Measurements from ENCODE around the gene TENM4.
"Not testable (repeated sequence)": the region's sequence is repeated elsewhere in the genome, so short reads cannot be mapped to it uniquely, and the experiment has no call there.

TENM4 gene

DNA sequence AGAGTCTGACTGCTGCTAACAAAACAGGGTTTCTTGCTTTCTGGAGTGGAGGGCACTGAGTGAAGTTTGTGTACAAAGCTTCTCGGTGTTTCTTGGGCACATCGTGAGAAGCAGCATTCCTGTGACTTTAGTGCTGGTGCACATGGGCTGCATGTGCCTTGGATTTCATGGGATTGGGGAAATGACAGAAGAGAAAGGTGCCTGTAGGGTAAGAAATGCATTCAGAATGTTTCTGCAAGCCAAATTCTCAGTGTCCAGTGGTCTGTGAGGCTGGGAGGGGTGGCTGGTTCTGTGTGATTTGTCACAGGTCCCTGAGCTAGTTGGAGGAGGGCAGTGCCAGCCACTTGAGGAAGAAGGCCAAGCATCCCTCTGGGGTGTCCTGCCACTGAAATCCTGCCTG is 462.0 kb downstream of the TENM4 start:
- peaks cover 5% of the 10 kb centered on the region for H3K27me3 ChIP-seq (ENCODE audit: insufficient read depth, low read length, poor library complexity)
- DNase-seq (no peak), ATAC-seq (ENCODE audit: insufficient read depth, low read depth) (no peak)
- H3K79me2 ChIP-seq (ENCODE audit: insufficient read depth, low read length): no peaks in the 10 kb centered on the region
- H3K4me2 ChIP-seq (ENCODE audit: insufficient read depth, low read length): no peak overlapping the region
- no peak overlapping the region for H3K4me3 ChIP-seq (ENCODE audit: low read depth in 1 of 2, low read length in 2 of 2)
- H4K20me1 ChIP-seq (ENCODE audit: insufficient read depth, low read length): no peaks in the 10 kb centered on the region
- TF ChIP-seq, protein P1, sequence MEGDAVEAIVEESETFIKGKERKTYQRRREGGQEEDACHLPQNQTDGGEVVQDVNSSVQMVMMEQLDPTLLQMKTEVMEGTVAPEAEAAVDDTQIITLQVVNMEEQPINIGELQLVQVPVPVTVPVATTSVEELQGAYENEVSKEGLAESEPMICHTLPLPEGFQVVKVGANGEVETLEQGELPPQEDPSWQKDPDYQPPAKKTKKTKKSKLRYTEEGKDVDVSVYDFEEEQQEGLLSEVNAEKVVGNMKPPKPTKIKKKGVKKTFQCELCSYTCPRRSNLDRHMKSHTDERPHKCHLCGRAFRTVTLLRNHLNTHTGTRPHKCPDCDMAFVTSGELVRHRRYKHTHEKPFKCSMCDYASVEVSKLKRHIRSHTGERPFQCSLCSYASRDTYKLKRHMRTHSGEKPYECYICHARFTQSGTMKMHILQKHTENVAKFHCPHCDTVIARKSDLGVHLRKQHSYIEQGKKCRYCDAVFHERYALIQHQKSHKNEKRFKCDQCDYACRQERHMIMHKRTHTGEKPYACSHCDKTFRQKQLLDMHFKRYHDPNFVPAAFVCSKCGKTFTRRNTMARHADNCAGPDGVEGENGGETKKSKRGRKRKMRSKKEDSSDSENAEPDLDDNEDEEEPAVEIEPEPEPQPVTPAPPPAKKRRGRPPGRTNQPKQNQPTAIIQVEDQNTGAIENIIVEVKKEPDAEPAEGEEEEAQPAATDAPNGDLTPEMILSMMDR (IDR thresholded peaks at IDR 0.05; ENCODE audit: borderline replicate concordance, extremely low read depth, low read length, poor library complexity, severe bottlenecking): no peak
- TF ChIP-seq EZH2 (IDR thresholded peaks at IDR 0.05; ENCODE audit: borderline replicate concordance, low read depth, low read length, severe bottlenecking): no peak
- H3K4me1 ChIP-seq (ENCODE audit: insufficient read depth, low read length): no peaks in the 10 kb centered on the region
- H3K9ac ChIP-seq (ENCODE audit: low read depth, low read length): no peak overlapping the region
- no peak overlapping the region for H2AFZ ChIP-seq (ENCODE audit: low read depth, low read length)
- H3K9me3 ChIP-seq (ENCODE audit: insufficient read depth, low read length, severe bottlenecking): no peaks in the 10 kb centered on the region
- no peaks in the 10 kb centered on the region for H3K36me3 ChIP-seq (ENCODE audit: insufficient read depth, low read length)
- H3K27ac ChIP-seq (ENCODE audit: low read length): no peak overlapping the region

DNA sequence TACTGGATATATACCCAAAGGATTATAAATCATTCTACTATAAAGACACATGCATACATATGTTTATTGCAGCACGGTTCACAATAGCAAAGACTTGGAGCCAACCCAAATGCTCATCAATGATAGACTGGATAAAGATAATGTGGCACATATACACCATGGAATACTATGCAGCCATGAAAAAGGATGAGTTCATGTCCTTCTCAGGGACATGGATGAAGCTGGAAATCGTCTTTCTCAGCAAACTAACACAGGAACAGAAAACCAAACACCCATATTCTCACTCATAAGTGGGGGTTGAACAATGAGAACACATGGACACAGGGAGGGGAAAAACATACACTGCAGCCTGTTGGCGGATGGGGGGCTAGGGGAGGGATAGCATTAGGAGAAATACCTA is 463.0 kb downstream of the TENM4 start:
- ATAC-seq (ENCODE audit: insufficient read depth, low read depth); H3K9me3 ChIP-seq (ENCODE audit: insufficient read depth, low read length, severe bottlenecking); H2AFZ ChIP-seq (ENCODE audit: low read depth, low read length); H3K4me3 ChIP-seq (ENCODE audit: low read depth in 1 of 2, low read length in 2 of 2); H3K4me1 ChIP-seq (ENCODE audit: insufficient read depth, low read length); H3K9ac ChIP-seq (ENCODE audit: low read depth, low read length); H3K36me3 ChIP-seq (ENCODE audit: insufficient read depth, low read length); H3K79me2 ChIP-seq (ENCODE audit: insufficient read depth, low read length); H4K20me1 ChIP-seq (ENCODE audit: insufficient read depth, low read length); H3K4me2 ChIP-seq (ENCODE audit: insufficient read depth, low read length); H3K27ac ChIP-seq (ENCODE audit: low read length); DNase-seq; H3K27me3 ChIP-seq (ENCODE audit: insufficient read depth, low read length, poor library complexity): not testable (repeated sequence)

DNA sequence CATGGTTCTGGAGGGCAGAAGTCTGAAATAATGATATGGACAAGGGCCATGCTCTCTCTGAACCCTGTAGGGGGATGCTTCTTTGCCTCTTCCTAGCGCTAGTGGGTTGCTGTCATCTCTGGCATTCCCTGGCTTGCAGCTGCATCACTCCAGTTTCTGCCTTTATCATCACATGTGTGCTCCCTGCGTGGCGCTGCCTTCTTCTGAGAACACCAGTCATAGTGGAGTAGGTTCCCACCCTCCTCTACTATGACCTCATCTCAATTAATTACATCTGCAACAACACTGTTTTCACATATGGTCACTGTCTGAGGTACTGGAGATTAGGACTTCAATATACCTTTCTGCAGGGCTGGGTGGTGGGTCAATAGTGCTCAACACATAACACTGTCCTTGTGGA is 463.8 kb downstream of the TENM4 start:
- Histone ChIP-seq H3K9ac (ENCODE audit: low read depth, low read length) (no peak overlapping the region), H3K79me2 (ENCODE audit: insufficient read depth, low read length) (no peaks in the 10 kb centered on the region), H3K4me1 (ENCODE audit: insufficient read depth, low read length) (no peaks in the 10 kb centered on the region), H3K4me3 (ENCODE audit: low read depth in 1 of 2, low read length in 2 of 2) (no peak overlapping the region), H2AFZ (ENCODE audit: low read depth, low read length) (no peak overlapping the region), H3K27me3 (ENCODE audit: insufficient read depth, low read length, poor library complexity) (peaks cover 5% of the 10 kb centered on the region), H3K27ac (ENCODE audit: low read length) (no peak overlapping the region), H4K20me1 (ENCODE audit: insufficient read depth, low read length) (no peaks in the 10 kb centered on the region), H3K36me3 (ENCODE audit: insufficient read depth, low read length) (no peaks in the 10 kb centered on the region), H3K9me3 (ENCODE audit: insufficient read depth, low read length, severe bottlenecking) (no peaks in the 10 kb centered on the region), H3K4me2 (ENCODE audit: insufficient read depth, low read length) (no peak overlapping the region)
- TF ChIP-seq, protein P1 (IDR thresholded peaks at IDR 0.05; ENCODE audit: borderline replicate concordance, extremely low read depth, low read length, poor library complexity, severe bottlenecking): no peak
- TF ChIP-seq EZH2 (IDR thresholded peaks at IDR 0.05; ENCODE audit: borderline replicate concordance, low read depth, low read length, severe bottlenecking): no peak
- DNase-seq (no peak), ATAC-seq (ENCODE audit: insufficient read depth, low read depth) (no peak)

DNA sequence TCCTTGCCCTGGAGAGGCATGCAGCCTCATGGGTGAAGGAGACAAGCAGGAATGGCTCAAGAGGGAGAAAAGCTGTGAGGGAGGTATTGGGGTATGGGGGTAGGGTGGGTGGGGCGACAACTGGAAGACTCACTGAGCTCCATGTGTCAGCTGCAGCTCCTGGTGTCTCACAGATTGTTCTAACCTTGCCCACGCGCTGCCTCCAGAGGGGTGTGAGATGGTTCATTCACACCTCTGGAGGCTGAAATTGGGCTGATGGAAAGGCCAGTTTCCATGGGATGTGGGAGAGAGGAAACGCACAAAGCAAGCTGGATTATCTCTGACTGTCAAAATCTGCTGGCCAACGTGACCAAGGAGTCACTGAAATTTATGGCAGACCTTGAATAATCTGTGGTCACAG is 465.7 kb downstream of the TENM4 start:
- no peak for ATAC-seq (ENCODE audit: insufficient read depth, low read depth)

More for the DNA sequence above, 465.7 kb downstream of the TENM4 start:
- H3K4me3 ChIP-seq (ENCODE audit: low read depth in 1 of 2, low read length in 2 of 2): no peak overlapping the region
- TF ChIP-seq, protein P1 (IDR thresholded peaks at IDR 0.05; ENCODE audit: borderline replicate concordance, extremely low read depth, low read length, poor library complexity, severe bottlenecking): no peak
- no peak for TF ChIP-seq EZH2 (IDR thresholded peaks at IDR 0.05; ENCODE audit: borderline replicate concordance, low read depth, low read length, severe bottlenecking)
- H3K27ac ChIP-seq (ENCODE audit: low read length): no peak overlapping the region
- H4K20me1 ChIP-seq (ENCODE audit: insufficient read depth, low read length): no peaks in the 10 kb centered on the region
- H3K27me3 ChIP-seq (ENCODE audit: insufficient read depth, low read length, poor library complexity): peaks cover 7% of the 10 kb centered on the region
- no peaks in the 10 kb centered on the region for H3K9me3 ChIP-seq (ENCODE audit: insufficient read depth, low read length, severe bottlenecking)
- no peaks in the 10 kb centered on the region for H3K79me2 ChIP-seq (ENCODE audit: insufficient read depth, low read length)
- H2AFZ ChIP-seq (ENCODE audit: low read depth, low read length): no peak overlapping the region
- DNase-seq: no peak
- H3K4me2 ChIP-seq (ENCODE audit: insufficient read depth, low read length): no peak overlapping the region
- H3K36me3 ChIP-seq (ENCODE audit: insufficient read depth, low read length): no peaks in the 10 kb centered on the region
- H3K4me1 ChIP-seq (ENCODE audit: insufficient read depth, low read length): no peaks in the 10 kb centered on the region
- H3K9ac ChIP-seq (ENCODE audit: low read depth, low read length): no peak overlapping the region

Data from DND-41 (cell line).